ENCODE measurements around the gene ADAMTSL1. TPM values are rescaled to one million over a fixed set of nuclear protein-coding genes. Genes with fewer than 3 reads are reported as not detected.

ADAMTSL1 gene
- not detected for total RNA-seq

GRCh38 chr9:18473652-18474279 lies at the start of gene ADAMTSL1:
TSS of gene ADAMTSL1 (plus strand) at chr9:18474153. CDS start at chr9:18474233, 80 bp downstream.
- ATAC-seq (replicated peaks in 1 of 2), result no peak
- Mint-ChIP-seq H3K27ac (no peak within 1 kb of the TSS), H3K4me1 (ENCODE audit: low read depth) (no peaks in the 10 kb centered on the region), H3K9me3 (no peaks in the 10 kb centered on the region), H3K27me3 (ENCODE audit: low read depth) (peaks cover 14% of the 10 kb centered on the region), H3K36me3 (ENCODE audit: insufficient read depth in 2 of 2) (no peaks in the 10 kb centered on the region), H3K4me3 (no peak within 1 kb of the TSS)
- DNase-seq, result no peak

DNA sequence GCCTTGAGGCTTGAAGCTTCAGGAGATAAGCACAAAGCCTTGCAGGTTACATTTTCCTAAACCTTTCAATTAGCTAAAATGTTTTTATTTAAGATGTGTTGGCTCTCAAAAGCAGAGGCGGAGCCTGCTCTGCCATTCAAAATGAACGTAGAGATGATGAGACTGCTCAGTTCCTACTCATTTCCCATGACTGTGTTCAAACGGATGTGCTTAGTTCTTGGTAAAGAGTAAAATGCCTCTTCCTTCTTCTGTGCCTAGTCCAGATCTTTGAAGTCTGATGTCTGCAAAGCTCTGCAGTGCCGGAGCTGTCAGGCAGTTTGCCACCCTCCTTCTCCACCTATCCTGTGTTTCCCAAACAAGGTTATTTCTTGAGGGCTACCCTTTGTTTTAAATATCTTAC lies 46.3 kb upstream of the ADAMTSL1 start:
- Mint-ChIP-seq H3K4me3 (no peak overlapping the region), H3K27me3 (ENCODE audit: low read depth) (no peaks in the 10 kb centered on the region), H3K27ac (no peak overlapping the region), H3K36me3 (ENCODE audit: insufficient read depth in 2 of 2) (no peaks in the 10 kb centered on the region), H3K9me3 (no peaks in the 10 kb centered on the region), H3K4me1 (ENCODE audit: low read depth) (no peaks in the 10 kb centered on the region)
- ATAC-seq (replicated peaks in 1 of 2) (no peak), DNase-seq (no peak)

DNA sequence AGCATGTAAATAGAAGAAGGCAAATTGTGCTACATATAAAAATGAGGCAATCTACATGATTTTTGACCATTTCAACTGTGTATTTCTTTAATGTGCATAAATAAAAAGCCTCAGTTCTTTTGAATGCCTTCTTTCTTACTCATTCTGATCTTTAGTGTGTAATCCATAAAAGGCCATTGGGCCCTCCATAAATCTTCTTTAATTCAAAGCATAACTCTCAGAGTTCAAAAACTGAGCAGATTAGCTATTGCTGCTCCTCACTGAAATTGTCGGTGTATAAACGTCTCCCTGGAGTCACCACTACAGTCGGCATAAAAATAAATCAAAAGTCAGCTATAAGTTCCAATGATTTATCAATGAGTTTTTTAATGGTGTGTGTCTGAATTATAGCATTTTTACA lies 45.3 kb upstream of the ADAMTSL1 start:
- H3K27ac Mint-ChIP-seq, result no peak overlapping the region

DNA sequence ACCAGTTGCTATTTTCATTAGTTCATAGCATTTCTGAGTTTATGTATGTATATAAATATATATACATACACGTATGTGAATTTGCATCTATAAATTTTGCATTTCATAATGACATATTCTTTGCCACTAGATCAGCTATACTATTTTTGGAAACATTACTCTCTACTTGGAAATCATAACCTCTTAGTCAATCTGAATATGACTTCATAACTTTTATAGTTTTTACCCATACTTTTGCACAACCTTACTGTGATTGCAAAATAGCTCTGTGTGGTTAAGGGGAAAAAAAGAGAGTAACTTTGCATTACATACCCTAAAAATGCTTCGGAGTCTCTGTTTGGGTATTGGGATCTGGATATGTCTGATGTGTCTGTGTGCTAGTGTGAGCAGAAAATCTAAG lies 44.9 kb upstream of the ADAMTSL1 start:
- H3K36me3 Mint-ChIP-seq (ENCODE audit: insufficient read depth in 2 of 2), result no peaks in the 10 kb centered on the region
- no peaks in the 10 kb centered on the region for H3K4me1 Mint-ChIP-seq (ENCODE audit: low read depth)
- H3K4me3 Mint-ChIP-seq, result no peak overlapping the region
- no peak overlapping the region for H3K27ac Mint-ChIP-seq
- no peaks in the 10 kb centered on the region for H3K27me3 Mint-ChIP-seq (ENCODE audit: low read depth)
- H3K9me3 Mint-ChIP-seq, result no peaks in the 10 kb centered on the region
- DNase-seq, result no peak
- ATAC-seq (replicated peaks in 1 of 2), result no peak

More for the DNA sequence above, 45.3 kb upstream of the ADAMTSL1 start:
- H3K9me3 Mint-ChIP-seq, result no peaks in the 10 kb centered on the region
- H3K36me3 Mint-ChIP-seq (ENCODE audit: insufficient read depth in 2 of 2), result no peaks in the 10 kb centered on the region
- H3K27me3 Mint-ChIP-seq (ENCODE audit: low read depth), result no peaks in the 10 kb centered on the region
- H3K4me3 Mint-ChIP-seq, result no peak overlapping the region
- ATAC-seq (replicated peaks in 1 of 2), result no peak
- no peak for DNase-seq
- H3K4me1 Mint-ChIP-seq (ENCODE audit: low read depth), result no peaks in the 10 kb centered on the region

DNA sequence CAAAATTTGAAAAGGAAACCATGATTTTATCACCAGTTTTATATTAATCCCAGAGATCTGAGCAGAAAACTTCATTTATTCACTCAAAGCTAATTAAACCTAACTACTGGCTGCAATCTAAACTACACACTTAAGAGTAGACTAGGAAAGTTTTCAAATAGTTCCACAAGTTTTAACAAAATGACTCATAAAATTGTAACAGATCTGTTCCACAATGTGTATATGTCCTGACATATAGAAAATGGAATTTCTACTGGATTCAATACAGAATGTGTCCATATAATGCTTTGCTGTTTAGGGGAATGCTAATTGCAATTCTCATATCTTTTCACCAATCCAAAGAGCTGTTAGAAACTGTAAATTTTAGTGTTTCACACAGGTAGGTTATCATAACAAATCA lies 40.3 kb upstream of the ADAMTSL1 start:
- Mint-ChIP-seq H3K27ac (no peak overlapping the region), H3K36me3 (ENCODE audit: insufficient read depth in 2 of 2) (no peaks in the 10 kb centered on the region), H3K4me3 (no peak overlapping the region), H3K9me3 (no peaks in the 10 kb centered on the region), H3K4me1 (ENCODE audit: low read depth) (no peaks in the 10 kb centered on the region), H3K27me3 (ENCODE audit: low read depth) (peaks cover 15% of the 10 kb centered on the region)
- ATAC-seq (replicated peaks in 1 of 2) (no peak), DNase-seq (no peak)

DNA sequence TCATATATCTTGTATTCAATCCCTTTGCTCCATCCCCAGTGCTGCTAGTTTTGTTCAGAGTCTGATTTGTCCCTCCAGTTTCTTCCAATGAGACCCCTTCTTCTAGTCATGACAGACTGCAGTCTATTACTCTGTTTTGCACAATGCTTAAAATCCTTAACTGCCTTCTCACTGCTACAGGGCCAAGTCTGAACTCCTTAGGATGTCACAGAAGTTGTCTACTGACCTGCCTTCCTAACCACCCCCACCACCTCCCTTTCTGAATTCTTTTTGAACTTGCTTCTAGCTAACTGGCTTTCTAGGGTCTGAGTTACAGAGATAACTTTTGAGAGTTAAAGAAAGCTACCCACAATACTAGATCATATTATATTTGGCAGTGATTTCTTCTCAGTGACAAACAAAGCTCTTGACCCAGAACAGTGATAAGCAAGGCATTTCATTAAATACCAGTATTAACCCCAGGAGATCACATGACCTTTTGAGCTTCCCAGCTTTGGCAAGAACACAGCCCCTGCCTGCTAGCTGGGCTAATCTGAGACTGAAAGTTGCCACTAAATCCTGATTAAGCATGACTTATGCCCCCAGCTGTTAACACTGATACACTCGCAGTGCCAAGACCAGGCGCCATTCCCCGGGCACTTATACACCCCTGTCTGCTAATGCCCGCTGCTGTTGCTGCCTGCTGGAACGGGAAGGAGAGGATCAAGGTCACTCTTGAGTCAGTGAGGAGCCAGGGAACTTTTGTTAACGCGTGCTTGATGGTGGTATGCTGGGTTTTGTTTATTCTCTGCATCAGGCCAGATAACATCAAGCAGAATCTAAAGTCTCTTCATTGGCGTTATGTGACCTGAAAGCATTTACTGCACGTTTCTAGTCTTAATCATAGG lies 36.4 kb upstream of the ADAMTSL1 start:
- Mint-ChIP-seq H3K36me3 (ENCODE audit: insufficient read depth in 2 of 2) (no peaks in the 10 kb centered on the region), H3K27me3 (ENCODE audit: low read depth) (peaks cover 21% of the 10 kb centered on the region), H3K4me1 (ENCODE audit: low read depth) (no peaks in the 10 kb centered on the region), H3K27ac (no peak overlapping the region), H3K4me3 (peak overlapping the region in 1 of 2 donors; percentile 4), H3K9me3 (no peaks in the 10 kb centered on the region)
- DNase-seq (no peak), ATAC-seq (replicated peaks in 1 of 2) (no peak)

- H3K36me3 Mint-ChIP-seq (ENCODE audit: insufficient read depth in 2 of 2), result no peaks in the 10 kb centered on the region
- H3K9me3 Mint-ChIP-seq, result no peaks in the 10 kb centered on the region
- H3K4me3 Mint-ChIP-seq, result peak overlapping the region; percentile 27 to 50
- H3K27ac Mint-ChIP-seq, result no peak overlapping the region
- H3K27me3 Mint-ChIP-seq (ENCODE audit: low read depth), result peaks cover 21% of the 10 kb centered on the region
- ATAC-seq (replicated peaks in 1 of 2) (no peak), DNase-seq (no peak)
- no peaks in the 10 kb centered on the region for H3K4me1 Mint-ChIP-seq (ENCODE audit: low read depth)
These were observed 35.5 kb upstream of the ADAMTSL1 start for GRCh38 chr9:18438300-18438925.

DNA sequence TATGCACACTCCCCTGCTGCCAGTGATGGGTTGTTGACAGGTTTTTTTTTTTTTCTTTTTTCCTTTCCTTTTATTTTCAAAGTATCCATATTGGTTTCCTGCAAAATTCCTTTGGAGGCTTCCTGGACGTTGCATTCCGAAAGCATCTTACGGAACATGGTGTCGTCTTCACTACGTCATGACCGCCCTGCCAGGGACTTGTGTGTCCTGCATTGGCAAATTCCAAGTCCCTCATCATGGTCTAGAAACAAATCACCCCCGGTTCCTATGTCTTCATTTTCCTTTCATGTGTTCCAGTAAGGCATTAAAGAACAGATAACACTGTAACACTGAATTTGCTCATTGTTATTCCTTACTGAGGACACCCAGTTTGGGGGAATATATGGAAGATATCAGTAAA lies 35.0 kb upstream of the ADAMTSL1 start:
- H3K9me3 Mint-ChIP-seq, result no peaks in the 10 kb centered on the region
- H3K4me1 Mint-ChIP-seq (ENCODE audit: low read depth), result no peaks in the 10 kb centered on the region
- H3K36me3 Mint-ChIP-seq (ENCODE audit: insufficient read depth in 2 of 2), result no peaks in the 10 kb centered on the region
- peaks cover 21% of the 10 kb centered on the region for H3K27me3 Mint-ChIP-seq (ENCODE audit: low read depth)
- H3K4me3 Mint-ChIP-seq, result peak overlapping the region in 1 of 2 donors; percentile 50
- no peak overlapping the region for H3K27ac Mint-ChIP-seq
- no peak for DNase-seq
- ATAC-seq (replicated peaks in 1 of 2), result no peak

DNA sequence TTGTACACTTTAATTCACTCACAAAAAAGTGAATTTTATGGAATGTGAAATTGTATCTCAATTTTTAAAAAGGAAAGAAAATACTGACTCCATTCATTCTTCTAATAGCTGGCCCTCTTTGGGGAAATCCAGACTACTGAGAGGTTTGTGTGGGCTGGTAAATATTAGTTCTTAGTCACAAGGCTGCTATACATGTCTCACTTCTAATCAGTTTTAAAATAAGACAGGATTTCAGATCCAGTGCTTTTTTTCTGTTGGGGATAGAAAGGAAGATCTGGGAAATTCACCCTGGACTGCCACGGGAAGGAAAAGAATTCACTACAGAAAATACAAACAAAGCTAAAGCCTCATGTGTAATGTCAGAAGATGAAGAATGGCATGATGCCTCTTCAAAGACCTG lies 32.7 kb upstream of the ADAMTSL1 start:
- H3K36me3 Mint-ChIP-seq (ENCODE audit: insufficient read depth in 2 of 2), result no peaks in the 10 kb centered on the region
- no peaks in the 10 kb centered on the region for H3K9me3 Mint-ChIP-seq
- ATAC-seq (replicated peaks in 1 of 2), result no peak
- no peak overlapping the region for H3K27ac Mint-ChIP-seq
- H3K4me1 Mint-ChIP-seq (ENCODE audit: low read depth), result no peaks in the 10 kb centered on the region
- DNase-seq, result no peak
- H3K27me3 Mint-ChIP-seq (ENCODE audit: low read depth), result peaks cover 21% of the 10 kb centered on the region
- no peak overlapping the region for H3K4me3 Mint-ChIP-seq

- Mint-ChIP-seq H3K9me3 (no peaks in the 10 kb centered on the region), H3K36me3 (ENCODE audit: insufficient read depth in 2 of 2) (no peaks in the 10 kb centered on the region), H3K4me1 (ENCODE audit: low read depth) (no peaks in the 10 kb centered on the region), H3K4me3 (no peak overlapping the region), H3K27me3 (ENCODE audit: low read depth) (peaks cover 14% of the 10 kb centered on the region), H3K27ac (no peak overlapping the region)
- ATAC-seq (replicated peaks in 1 of 2) (peak; percentile 75 to 85), DNase-seq (peak; percentile 45 to 62)
These were observed 31.1 kb upstream of the ADAMTSL1 start for GRCh38 chr9:18442629-18443491.

DNA sequence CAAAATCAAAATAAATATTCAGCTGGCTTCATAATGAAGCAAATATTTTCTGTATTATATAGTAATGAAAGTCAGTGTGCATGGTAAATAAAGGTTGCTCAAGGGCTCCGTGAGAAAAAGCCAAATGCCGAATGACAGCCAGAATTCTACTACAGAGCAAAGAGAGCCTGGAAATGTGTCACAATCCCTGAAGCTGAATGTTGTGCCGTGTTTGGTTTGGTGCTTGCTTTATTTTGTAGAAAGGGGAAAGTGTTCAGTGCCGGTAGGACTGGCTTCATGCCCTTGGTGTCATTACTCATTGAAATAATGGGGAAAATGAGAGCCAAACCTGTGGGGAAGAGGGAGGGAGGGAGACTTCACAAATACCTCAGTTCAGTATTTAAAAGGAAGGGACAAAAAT lies 26.8 kb upstream of the ADAMTSL1 start:
- no peak overlapping the region for H3K27ac Mint-ChIP-seq
- H3K9me3 Mint-ChIP-seq, result no peaks in the 10 kb centered on the region
- DNase-seq (no peak), ATAC-seq (replicated peaks in 1 of 2) (no peak)
- no peaks in the 10 kb centered on the region for H3K4me1 Mint-ChIP-seq (ENCODE audit: low read depth)
- H3K36me3 Mint-ChIP-seq (ENCODE audit: insufficient read depth in 2 of 2), result no peaks in the 10 kb centered on the region
- no peak overlapping the region for H3K4me3 Mint-ChIP-seq
- no peaks in the 10 kb centered on the region for H3K27me3 Mint-ChIP-seq (ENCODE audit: low read depth)

DNA sequence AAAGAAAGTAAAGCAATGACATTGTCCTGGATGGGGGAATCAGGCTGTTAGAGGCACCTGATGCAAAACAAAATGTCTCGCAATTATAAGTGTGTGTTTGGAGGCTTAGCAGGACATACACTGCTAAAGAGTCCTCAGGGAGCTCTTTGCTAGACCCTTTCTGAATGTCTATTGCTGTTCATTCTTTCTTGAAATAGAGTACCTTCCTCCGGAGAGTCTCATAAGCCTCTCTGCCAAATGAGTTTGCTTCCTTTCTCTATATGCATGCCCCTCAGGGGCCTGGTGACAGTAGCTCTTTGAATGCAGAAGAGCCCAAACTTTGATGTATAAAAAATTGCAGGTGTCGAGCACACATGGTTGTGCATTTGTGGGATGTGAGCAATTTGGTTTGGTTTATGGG lies 26.4 kb upstream of the ADAMTSL1 start:
- DNase-seq, result no peak
- no peaks in the 10 kb centered on the region for H3K9me3 Mint-ChIP-seq
- no peak for ATAC-seq (replicated peaks in 1 of 2)
- H3K36me3 Mint-ChIP-seq (ENCODE audit: insufficient read depth in 2 of 2), result no peaks in the 10 kb centered on the region
- no peak overlapping the region for H3K27ac Mint-ChIP-seq
- H3K4me1 Mint-ChIP-seq (ENCODE audit: low read depth), result no peaks in the 10 kb centered on the region
- no peaks in the 10 kb centered on the region for H3K27me3 Mint-ChIP-seq (ENCODE audit: low read depth)
- H3K4me3 Mint-ChIP-seq, result no peak overlapping the region

DNA sequence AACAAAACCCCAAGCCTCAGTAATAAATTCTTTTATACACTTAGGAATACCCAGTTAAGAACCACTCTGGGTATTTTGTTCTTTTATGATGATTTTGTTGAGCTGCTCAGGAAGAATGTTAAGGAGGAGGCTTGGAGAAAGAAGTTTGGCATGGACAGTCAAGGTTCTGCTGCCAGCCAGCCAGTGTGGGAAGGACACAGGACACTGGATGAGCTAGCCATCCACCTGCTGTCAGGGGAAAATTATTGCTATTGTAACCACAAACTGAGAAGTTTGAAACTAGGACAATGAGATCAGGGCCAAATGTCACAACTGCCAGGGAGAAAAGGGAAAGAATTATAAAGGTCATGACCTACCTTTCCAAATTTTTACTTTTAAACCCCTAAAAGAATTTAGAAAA lies 25.9 kb upstream of the ADAMTSL1 start:
- Mint-ChIP-seq H3K4me3 (no peak overlapping the region), H3K4me1 (ENCODE audit: low read depth) (no peaks in the 10 kb centered on the region), H3K9me3 (no peaks in the 10 kb centered on the region), H3K27me3 (ENCODE audit: low read depth) (no peaks in the 10 kb centered on the region), H3K36me3 (ENCODE audit: insufficient read depth in 2 of 2) (no peaks in the 10 kb centered on the region), H3K27ac (no peak overlapping the region)
- no peak for ATAC-seq (replicated peaks in 1 of 2)
- DNase-seq, result no peak
